NCI-H128 (cell line): ENCODE data around the gene NDUFA13.

Experiments
- DNase-seq: peaks from one replicate; lab custom pipeline; 2025; ENCODE audit not compliant: unreplicated experiment; lab: John Stamatoyannopoulos, UW

NDUFA13 gene

DNA sequence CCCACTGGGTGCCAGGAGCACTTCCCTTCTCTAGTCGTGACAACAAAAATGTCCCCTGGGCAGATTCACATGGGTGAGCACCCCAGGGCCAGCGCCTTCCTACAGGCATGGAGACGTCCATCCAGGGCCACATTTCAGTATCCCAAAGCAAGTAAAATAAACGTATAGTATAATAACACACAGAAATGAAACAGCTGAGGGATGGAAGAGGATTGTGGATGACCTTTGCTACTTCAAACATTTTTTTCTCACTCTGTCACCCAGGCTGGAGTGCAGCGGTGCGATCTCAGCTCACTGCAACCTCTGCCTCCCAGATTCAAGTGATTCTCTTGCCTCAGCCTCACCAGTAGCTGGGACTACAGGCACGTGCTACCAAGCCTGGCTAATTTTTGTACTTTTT lies 50.3 kb downstream of the NDUFA13 start:
- no peak for DNase-seq

DNA sequence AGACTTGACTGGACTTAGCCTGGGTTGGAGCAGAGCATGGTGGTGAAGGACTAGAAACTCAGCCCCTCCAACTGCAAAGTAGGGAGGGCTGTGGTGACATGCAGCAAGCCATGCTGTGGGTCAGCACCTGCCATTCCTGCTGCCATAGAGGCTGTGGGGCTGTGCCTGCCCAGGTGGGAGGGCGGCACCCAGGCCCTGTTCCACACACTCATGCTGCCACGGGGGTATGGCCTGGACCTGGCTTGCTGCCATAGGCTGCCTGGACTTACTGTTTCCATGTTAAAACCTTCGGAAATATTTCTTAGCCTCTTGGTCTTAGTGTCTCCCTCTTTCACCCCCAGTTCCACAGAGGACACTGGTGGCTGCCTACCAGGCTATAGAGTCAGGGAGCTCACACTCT lies 51.4 kb downstream of the NDUFA13 start:
- no peak for DNase-seq

DNA sequence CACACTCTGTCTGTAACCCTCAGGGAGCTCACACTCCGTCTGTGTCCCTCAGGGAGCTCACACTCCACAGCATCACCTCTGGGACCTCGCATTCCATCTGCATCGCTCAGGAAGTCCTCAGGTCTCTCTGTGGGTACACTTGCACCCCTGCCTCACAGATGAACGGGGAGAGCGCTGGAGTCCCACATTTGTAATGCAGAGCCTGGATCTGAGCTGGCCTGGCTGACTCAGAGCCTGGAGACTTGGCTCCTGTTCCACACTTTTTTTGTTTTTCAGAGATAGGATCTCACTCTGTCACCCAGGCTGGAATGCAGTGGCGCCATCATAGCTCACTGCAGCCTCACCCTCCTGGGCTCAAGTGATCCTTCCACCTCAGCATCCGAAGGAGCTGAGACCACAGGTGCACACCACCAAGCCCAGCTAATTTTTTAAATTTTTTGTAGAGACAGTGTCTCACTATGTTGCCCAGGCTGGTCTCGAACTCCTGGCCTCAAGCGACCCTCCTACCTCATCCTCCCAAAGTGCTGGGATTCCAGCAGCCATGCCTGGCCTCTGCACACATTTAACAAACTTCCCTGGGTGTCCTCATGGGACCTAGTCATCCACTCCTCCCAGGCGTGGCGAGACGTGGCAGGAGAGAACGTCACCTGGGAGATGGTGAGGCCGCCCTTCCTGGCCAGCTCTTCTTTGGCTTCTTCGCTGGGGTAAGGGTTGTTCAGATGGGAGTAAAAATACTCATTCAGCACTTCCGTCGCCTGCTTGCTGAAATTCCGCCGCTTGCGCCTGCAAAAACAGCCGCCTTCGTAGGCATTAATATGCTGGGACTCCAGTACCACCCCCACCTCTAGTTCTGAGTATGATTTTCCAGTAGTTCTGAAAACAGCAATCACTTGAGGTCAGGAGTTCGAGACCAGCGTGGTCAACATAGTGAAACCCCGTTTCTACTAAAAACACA lies 53.1 kb downstream of the NDUFA13 start:
- DNase-seq: no peak

DNA sequence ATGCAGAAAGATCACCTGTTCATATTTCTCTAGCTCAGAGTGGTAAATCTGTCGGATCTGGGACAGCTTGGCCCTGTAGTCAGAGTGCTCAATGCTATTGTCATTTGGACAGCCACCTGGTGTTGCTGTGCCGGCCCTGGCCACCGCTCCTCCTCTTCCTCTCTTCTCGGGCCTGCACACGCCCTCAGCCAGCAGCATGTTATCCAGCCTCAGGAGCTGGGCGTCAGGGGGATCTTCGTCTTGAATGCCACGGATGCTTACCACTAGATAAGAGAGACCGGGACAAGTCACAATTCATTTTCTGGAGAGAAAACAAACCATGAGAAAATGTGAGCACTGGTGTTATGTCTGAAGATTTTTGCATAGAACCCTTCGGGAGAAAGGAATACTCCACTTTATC lies 54.5 kb downstream of the NDUFA13 start:
- no peak for DNase-seq

DNA sequence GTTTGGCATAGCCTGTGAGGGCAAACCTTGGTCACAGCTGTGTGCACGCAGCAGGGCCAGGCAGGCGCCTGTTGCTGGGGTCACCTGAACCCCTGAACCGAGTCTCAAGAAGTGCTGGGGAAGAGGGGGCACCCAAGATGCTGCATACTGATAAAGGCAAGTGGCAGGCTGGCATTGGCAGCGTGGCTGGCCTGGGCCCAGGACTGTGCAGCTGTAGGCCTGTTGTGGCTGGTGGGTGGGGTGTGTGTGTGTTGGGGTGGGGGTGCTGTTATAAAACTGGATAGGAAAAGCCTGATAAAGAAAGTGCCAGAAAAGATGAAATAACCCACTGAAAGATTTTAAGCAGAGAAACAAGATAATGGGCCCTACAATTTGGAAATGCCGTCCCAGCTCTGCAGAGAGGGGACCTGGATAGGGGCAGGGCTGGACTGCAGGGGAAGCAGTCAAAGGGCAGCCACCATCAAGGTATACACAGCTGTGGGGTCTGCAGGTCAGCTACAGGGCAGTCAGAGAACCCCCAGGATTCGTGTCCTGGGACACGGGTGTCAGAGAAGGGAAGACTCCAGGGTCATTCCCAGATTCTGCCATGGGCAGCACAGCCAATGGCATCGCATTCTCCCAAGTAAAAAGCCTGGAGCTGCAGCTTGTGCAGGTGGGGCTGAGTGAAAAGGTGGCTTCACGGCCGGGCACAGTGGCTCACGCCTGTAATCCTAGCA lies 55.2 kb downstream of the NDUFA13 start:
- no peak for DNase-seq

DNA sequence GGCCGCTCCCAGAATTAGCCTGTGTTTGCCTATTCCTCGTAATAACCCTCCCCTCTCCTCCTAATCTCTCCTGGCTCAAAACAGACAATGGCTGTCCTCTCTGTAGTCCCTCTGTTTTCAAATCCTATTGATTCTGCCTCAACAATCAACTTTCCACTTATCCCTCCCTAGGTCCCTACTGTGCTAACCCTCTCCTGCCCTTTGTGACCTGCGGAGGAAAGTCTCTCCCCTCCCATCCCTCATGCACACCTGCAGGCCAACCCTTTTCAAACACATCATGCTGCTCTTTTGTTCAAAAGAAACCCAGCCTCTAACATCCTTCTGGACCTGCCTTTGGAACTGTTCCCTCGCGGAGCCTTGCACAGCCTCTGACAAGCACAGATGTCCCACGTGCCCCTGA lies 59.4 kb downstream of the NDUFA13 start:
- no peak for DNase-seq
